Measurements from ENCODE around the gene TMEM235. TPM values are rescaled to one million over a fixed set of nuclear protein-coding genes. Genes with fewer than 3 reads are reported as not detected.

TMEM235 gene
- polyA plus RNA-seq, 1 of the 3 experiments (the other 2 are of a cell fraction) = not detected

DNA sequence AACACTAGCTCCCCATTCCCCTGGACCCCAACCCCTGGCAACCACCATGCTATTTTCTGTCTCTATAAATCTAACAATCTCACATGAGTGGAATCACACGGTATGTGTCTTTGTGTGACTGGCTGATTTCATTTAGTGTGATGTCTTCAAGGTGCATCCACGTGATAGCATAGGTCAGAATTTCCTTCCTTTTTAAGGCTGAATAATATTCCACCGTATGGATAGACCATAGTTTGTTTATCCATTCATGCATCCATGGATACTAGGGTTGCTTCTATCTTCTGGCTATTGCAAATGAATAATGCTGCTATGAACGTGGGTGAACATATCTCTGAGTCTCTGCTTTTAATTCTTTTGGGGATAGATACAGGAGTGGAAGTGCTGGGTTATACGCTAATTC is 43.9 kb downstream of the TMEM235 start:
- POLR2A ChIA-PET = no interaction called here
- Histone ChIP-seq H3K9ac (no peak overlapping the region), H3K9me2 (no peaks in the 10 kb centered on the region), H3K27ac (ENCODE audit: low read depth in 2 of 2, low read length in 1 of 2) (no peak overlapping the region), H3K27me3 (ENCODE audit: insufficient read depth) (peaks cover 16% of the 10 kb centered on the region), H3K4me2 (no peak overlapping the region), H3K4me3 (ENCODE audit: low read depth in 2 of 2, low read length in 1 of 2) (no peak overlapping the region), H3K9me3 (no peaks in the 10 kb centered on the region), H3K36me3 (replicated peaks in 1 of 2; ENCODE audit: control insufficient read depth in 1 of 2, insufficient read depth in 2 of 2, low read length in 1 of 2) (no peaks in the 10 kb centered on the region), H4K20me1 (ENCODE audit: insufficient read depth) (no peaks in the 10 kb centered on the region), H3K4me1 (ENCODE audit: control insufficient read depth in 1 of 2, insufficient read depth in 2 of 2, low read depth in 1 of 2, low read length in 1 of 2) (peaks cover 0 to 45% of the 10 kb centered on the region in 2 experiments; a peak in 1 of 4 replicates), H3F3A (replicated peaks; ENCODE audit: insufficient read depth) (no peaks in the 10 kb centered on the region), H2AFZ (ENCODE audit: low read depth) (no peak overlapping the region), H3K79me2 (ENCODE audit: insufficient read depth) (no peaks in the 10 kb centered on the region)
- TF ChIP-seq RCOR1 (IDR thresholded peaks at IDR 0.05; ENCODE audit: low read length) = no peak
- no peak for TF ChIP-seq SIN3A (IDR thresholded peaks at IDR 0.05; ENCODE audit: borderline replicate concordance, low read depth, low read length)
- no peak for TF ChIP-seq FOXM1 (IDR thresholded peaks at IDR 0.05; ENCODE audit: low read depth)
- no peak for TF ChIP-seq TEAD4 (IDR thresholded peaks at IDR 0.05; ENCODE audit: borderline replicate concordance, insufficient read depth)
- no peak for TF ChIP-seq POLR2AphosphoS5 (IDR thresholded peaks at IDR 0.05; ENCODE audit: low read depth, low read length)
- no peak for TF ChIP-seq USF1 (IDR thresholded peaks at IDR 0.05; ENCODE audit: borderline replicate concordance, low read depth)
- no peak for TF ChIP-seq GABPA (IDR thresholded peaks at IDR 0.05; ENCODE audit: low read depth)
- TF ChIP-seq SMC3 (IDR thresholded peaks at IDR 0.05; ENCODE audit: low read depth, low read length) = no peak
- no peak for TF ChIP-seq TCF12 (IDR thresholded peaks at IDR 0.05)
- no peak for TF ChIP-seq RXRA (IDR thresholded peaks at IDR 0.05; ENCODE audit: borderline replicate concordance, low read depth)
- TF ChIP-seq NRF1 (IDR thresholded peaks at IDR 0.05; ENCODE audit: low read depth, low read length) = no peak
- TF ChIP-seq RFX5 (IDR thresholded peaks at IDR 0.05; ENCODE audit: low read length) = no peak
- no peak for TF ChIP-seq ZBTB33 (IDR thresholded peaks at IDR 0.05; ENCODE audit: borderline replicate concordance, low read depth)
- TF ChIP-seq, protein P1, sequence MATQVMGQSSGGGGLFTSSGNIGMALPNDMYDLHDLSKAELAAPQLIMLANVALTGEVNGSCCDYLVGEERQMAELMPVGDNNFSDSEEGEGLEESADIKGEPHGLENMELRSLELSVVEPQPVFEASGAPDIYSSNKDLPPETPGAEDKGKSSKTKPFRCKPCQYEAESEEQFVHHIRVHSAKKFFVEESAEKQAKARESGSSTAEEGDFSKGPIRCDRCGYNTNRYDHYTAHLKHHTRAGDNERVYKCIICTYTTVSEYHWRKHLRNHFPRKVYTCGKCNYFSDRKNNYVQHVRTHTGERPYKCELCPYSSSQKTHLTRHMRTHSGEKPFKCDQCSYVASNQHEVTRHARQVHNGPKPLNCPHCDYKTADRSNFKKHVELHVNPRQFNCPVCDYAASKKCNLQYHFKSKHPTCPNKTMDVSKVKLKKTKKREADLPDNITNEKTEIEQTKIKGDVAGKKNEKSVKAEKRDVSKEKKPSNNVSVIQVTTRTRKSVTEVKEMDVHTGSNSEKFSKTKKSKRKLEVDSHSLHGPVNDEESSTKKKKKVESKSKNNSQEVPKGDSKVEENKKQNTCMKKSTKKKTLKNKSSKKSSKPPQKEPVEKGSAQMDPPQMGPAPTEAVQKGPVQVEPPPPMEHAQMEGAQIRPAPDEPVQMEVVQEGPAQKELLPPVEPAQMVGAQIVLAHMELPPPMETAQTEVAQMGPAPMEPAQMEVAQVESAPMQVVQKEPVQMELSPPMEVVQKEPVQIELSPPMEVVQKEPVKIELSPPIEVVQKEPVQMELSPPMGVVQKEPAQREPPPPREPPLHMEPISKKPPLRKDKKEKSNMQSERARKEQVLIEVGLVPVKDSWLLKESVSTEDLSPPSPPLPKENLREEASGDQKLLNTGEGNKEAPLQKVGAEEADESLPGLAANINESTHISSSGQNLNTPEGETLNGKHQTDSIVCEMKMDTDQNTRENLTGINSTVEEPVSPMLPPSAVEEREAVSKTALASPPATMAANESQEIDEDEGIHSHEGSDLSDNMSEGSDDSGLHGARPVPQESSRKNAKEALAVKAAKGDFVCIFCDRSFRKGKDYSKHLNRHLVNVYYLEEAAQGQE (IDR thresholded peaks at IDR 0.05; ENCODE audit: low read depth, low read length) = no peak
- no peak for DNase-seq
- 76% methylated on average over 5 of the region's 5 CpGs for WGBS (ENCODE audit: low lambda C conversion rate)
- CTCF ChIA-PET = interaction anchor here (0.9 kb wide), 1 partner anchor 24 kb away, joined by 3 read pairs; no protein-coding TSS in a partner anchor

All from SK-N-SH (cell line).